DOHH2 (cell line): ENCODE data around the gene ARL4C.

ENCODE experiments used
- EZH2phosphoT487 ChIP-seq: fragments of 200-600 bp; sonication (generic); IDR thresholded peaks from 2 replicates; pipeline ENCODE4 v1.6.1; 2017; ENCODE audit warnings: borderline replicate concordance, mild to moderate bottlenecking, antibody characterized with exemption, low read length, moderate library complexity, mixed read lengths
- TF ChIP-seq, protein P1 (sequence below): fragments of 200-600 bp; sonication (generic); IDR thresholded peaks from one replicate; pipeline ENCODE4 v1.5.1; 2014; ENCODE audit warnings: antibody characterized with exemption, mild to moderate bottlenecking, low read depth, low read length; ENCODE audit not compliant: poor library complexity, severe bottlenecking

DNA sequence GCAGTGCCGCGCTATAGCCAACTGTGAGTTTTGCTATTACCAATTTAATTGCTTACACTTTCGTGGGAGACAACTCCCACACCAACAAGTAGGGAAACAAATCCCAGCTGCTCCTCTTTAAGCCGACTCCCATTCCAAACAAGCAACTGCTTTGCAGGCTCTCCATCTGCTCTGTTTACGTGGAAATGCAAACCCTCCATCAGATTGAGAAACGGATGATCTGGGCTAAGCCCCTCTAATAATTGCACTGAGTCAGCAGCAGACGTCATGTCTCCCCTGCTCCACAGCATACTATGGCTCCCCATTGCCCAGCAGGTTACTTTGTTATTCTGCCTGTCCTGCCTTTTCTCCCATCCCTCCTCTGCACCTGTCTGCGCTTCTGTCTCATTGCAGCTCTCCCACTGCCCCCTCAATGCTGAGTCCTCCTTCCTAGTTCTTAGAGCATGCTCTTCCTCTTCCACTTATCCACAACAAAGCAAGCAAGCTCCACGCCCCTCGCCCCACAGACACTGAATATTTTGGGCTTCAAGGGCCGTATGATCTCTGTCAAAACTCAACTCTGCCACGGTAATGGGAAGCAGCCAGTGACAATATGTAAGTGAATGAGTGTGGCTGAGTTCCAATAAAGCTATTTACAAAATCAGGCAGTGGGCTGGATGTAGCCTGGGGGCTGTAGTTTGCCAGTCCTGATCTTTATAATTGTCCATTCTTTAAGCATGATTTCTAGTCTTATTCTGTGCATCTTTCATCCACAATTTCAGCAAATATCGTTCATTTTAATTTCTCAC is 39.5 kb upstream of the ARL4C start:
- TF ChIP-seq, protein P1, sequence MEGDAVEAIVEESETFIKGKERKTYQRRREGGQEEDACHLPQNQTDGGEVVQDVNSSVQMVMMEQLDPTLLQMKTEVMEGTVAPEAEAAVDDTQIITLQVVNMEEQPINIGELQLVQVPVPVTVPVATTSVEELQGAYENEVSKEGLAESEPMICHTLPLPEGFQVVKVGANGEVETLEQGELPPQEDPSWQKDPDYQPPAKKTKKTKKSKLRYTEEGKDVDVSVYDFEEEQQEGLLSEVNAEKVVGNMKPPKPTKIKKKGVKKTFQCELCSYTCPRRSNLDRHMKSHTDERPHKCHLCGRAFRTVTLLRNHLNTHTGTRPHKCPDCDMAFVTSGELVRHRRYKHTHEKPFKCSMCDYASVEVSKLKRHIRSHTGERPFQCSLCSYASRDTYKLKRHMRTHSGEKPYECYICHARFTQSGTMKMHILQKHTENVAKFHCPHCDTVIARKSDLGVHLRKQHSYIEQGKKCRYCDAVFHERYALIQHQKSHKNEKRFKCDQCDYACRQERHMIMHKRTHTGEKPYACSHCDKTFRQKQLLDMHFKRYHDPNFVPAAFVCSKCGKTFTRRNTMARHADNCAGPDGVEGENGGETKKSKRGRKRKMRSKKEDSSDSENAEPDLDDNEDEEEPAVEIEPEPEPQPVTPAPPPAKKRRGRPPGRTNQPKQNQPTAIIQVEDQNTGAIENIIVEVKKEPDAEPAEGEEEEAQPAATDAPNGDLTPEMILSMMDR = no peak
- TF ChIP-seq EZH2phosphoT487 = no peak
